Neural cell (in vitro differentiated cells): ENCODE data around the gene IRF7. TPM values are rescaled to one million over a fixed set of nuclear protein-coding genes. Genes with fewer than 3 reads are reported as not detected.

Source experiments
- H2AFZ ChIP-seq: fragments of 200-600, 300-800 bp; sonication (generic), shearing (Covaris generic); 2 replicates; pipeline ENCODE4 v1.6.0; 2014; ENCODE audit warnings: low read depth, mild to moderate bottlenecking, antibody characterized with exemption, low read length, moderate library complexity
- H3F3A ChIP-seq: fragments of 200-600 bp; shearing (Covaris generic); 2 replicates; pipeline ENCODE4 v1.6.1; 2016; ENCODE audit warnings: mild to moderate bottlenecking, moderate library complexity, mixed read lengths, antibody characterized with exemption, low read length; ENCODE audit not compliant: insufficient read depth, poor library complexity, severe bottlenecking
- H3K27ac ChIP-seq: fragments of 200-600, 300-800 bp; sonication (generic), shearing (Covaris generic); 2 replicates; pipeline ENCODE4 v1.5.1; 2014; ENCODE audit warnings: mild to moderate bottlenecking, low read length, moderate library complexity
- H3K27me3 ChIP-seq: fragments of 300-800, 200-600 bp; sonication (generic), shearing (Covaris generic); 2 replicates; pipeline ENCODE4 v1.6.0; 2014; ENCODE audit warnings: mild to moderate bottlenecking, low read depth, low read length, moderate library complexity; ENCODE audit not compliant: insufficient read depth
- H3K36me3 ChIP-seq: fragments of 300-800, 200-600 bp; sonication (generic), shearing (Covaris generic); 2 replicates; pipeline ENCODE4 v1.5.1; 2014; ENCODE audit warnings: mild to moderate bottlenecking, antibody characterized with exemption, low read length, moderate library complexity; ENCODE audit not compliant: insufficient read depth
- H3K4me2 ChIP-seq: fragments of 300-800, 200-600 bp; sonication (generic), shearing (Covaris generic); 2 replicates; pipeline ENCODE4 v1.6.0; 2014; ENCODE audit warnings: mild to moderate bottlenecking, low read length
- H3K4me3 ChIP-seq: fragments of 300-800, 200-600 bp; sonication (generic), shearing (Covaris generic); 2 replicates; pipeline ENCODE4 v1.5.1; 2014; ENCODE audit warnings: mild to moderate bottlenecking, low read length, moderate library complexity
- H3K79me2 ChIP-seq: fragments of 200-600 bp; shearing (Covaris generic); replicated peaks from 2 replicates; pipeline ENCODE4 v1.6.0; 2014; ENCODE audit warnings: mild to moderate bottlenecking, low read length, moderate library complexity; ENCODE audit not compliant: insufficient read depth
- H3K9ac ChIP-seq: fragments of 300-800, 200-600 bp; sonication (generic), shearing (Covaris generic); 2 replicates; pipeline ENCODE4 v1.6.1; 2016; ENCODE audit warnings: mild to moderate bottlenecking, low read length, mixed read lengths
- H3K9me2 ChIP-seq: fragments of 200-600 bp; shearing (Covaris generic); 2 replicates; pipeline ENCODE4 v1.6.1; 2016; ENCODE audit warnings: mild to moderate bottlenecking, low read length, mixed read lengths; ENCODE audit not compliant: insufficient read depth
- H3K9me3 ChIP-seq: fragments of 200-600, 300-800 bp; sonication (generic), shearing (Covaris generic); 2 replicates; pipeline ENCODE4 v1.6.1; 2016; ENCODE audit warnings: mild to moderate bottlenecking, mixed run types, low read length, moderate library complexity, mixed read lengths
- H4K20me1 ChIP-seq: fragments of 200-600 bp; shearing (Covaris generic); 2 replicates; pipeline ENCODE4 v1.6.1; 2016; ENCODE audit warnings: mild to moderate bottlenecking, mixed run types; ENCODE audit not compliant: insufficient read depth
- EP300 ChIP-seq: fragments of 450-650 bp; conservative IDR thresholded peaks from 2 replicates; pipeline ENCODE4 v1.6.1; 2014; ENCODE audit warnings: antibody characterized with exemption, mild to moderate bottlenecking, moderate library complexity; ENCODE audit not compliant: poor library complexity, severe bottlenecking
- EZH2 ChIP-seq: fragments of 200-600, 300-800 bp; shearing (Covaris generic), sonication (generic); IDR thresholded peaks from 2 replicates; pipeline ENCODE4 v1.6.1; 2014; ENCODE audit warnings: antibody characterized with exemption, low read length, borderline replicate concordance, mild to moderate bottlenecking; ENCODE audit not compliant: insufficient read depth, poor library complexity, severe bottlenecking
- MXI1 ChIP-seq: fragments of 450-650 bp; conservative IDR thresholded peaks from 2 replicates; pipeline ENCODE4 v1.6.1; 2014; ENCODE audit warnings: antibody characterized with exemption, mild to moderate bottlenecking; ENCODE audit not compliant: poor library complexity, severe bottlenecking
- POLR2AphosphoS5 ChIP-seq: IDR thresholded peaks from 2 replicates; pipeline ENCODE4 v1.6.1; 2012
- RAD21 ChIP-seq: fragments of 450-650 bp; conservative IDR thresholded peaks from 2 replicates; pipeline ENCODE4 v1.6.1; 2014; ENCODE audit warnings: antibody characterized with exemption, mild to moderate bottlenecking, moderate library complexity
- SMC3 ChIP-seq: fragments of 450-650 bp; conservative IDR thresholded peaks from 2 replicates; pipeline ENCODE4 v1.6.1; 2014; ENCODE audit warnings: antibody characterized with exemption, mild to moderate bottlenecking, moderate library complexity; ENCODE audit not compliant: poor library complexity
- TAF1 ChIP-seq: IDR thresholded peaks from 2 replicates; pipeline ENCODE4 v1.6.1; 2012; ENCODE audit warnings: low read depth
- polyA plus RNA-seq: library from polyadenylated mRNA; depleted of rRNA; stranded (reverse); fragments of >200 nt; gene quantifications from 2 replicates; pipeline ENCODE4 v1.2.3, GENCODE V29; 2014
- TF ChIP-seq, protein P1 (sequence below): fragments of 450-650 bp; IDR thresholded peaks from 2 replicates; pipeline ENCODE4 v1.5.1; 2014; ENCODE audit warnings: antibody characterized with exemption, mild to moderate bottlenecking, moderate library complexity; ENCODE audit not compliant: poor library complexity, severe bottlenecking
- TF ChIP-seq, protein P2 (sequence below): IDR thresholded peaks from 2 replicates; pipeline ENCODE4 v1.6.1; 2012; ENCODE audit warnings: borderline replicate concordance

The IRF7 gene
- polyA plus RNA-seq, 1 donor from 2014 or later, result 1.1 TPM

DNA sequence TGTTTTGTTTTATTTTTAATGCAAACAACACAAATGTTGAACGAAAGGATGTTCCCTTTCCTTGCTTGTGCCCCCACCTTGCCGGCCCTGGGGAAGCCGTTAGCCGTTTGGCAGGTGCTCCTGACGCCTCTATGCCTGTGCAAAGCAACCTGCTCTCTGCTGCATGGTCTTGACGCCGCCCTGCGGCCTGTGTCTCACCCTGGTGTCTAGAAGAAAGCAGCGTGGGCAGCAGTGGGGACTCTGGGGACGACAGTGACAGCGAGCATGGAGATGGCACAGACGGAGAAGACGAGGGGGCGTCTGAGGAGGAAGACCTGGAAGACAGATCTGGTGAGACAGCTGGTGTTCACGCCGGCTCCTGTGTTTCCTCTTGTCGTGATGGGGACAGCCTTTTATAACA is 34.0 kb downstream of the IRF7 start:
- H4K20me1 ChIP-seq, result peaks cover 16% of the 10 kb centered on the region
- peaks cover 4% of the 10 kb centered on the region for H3K36me3 ChIP-seq

DNA sequence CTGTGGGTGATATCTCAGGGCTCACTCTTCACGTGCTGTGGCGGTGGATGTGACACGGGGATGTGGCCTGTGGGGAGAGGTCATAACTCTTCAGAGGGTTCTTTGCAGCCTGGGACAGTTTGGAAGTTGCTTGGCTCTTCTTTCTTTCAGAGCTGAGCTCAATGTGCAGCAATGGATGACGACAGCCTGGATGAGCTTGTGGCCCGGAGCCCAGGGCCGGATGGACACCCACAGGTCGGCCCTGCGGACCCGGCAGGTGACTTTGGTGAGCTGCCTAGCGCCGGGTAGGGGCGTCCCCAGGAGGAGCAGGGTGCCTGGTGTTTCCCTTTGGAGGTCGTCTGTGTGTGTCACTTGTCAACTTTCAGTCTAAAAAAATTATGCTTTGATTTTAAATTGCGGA is 34.4 kb downstream of the IRF7 start:
- TF ChIP-seq SMC3 (no peak), RAD21 (no peak), TAF1 (no peak), EP300 (no peak), MXI1 (no peak), EZH2 (no peak), POLR2AphosphoS5 (no peak)
- TF ChIP-seq, protein P1, sequence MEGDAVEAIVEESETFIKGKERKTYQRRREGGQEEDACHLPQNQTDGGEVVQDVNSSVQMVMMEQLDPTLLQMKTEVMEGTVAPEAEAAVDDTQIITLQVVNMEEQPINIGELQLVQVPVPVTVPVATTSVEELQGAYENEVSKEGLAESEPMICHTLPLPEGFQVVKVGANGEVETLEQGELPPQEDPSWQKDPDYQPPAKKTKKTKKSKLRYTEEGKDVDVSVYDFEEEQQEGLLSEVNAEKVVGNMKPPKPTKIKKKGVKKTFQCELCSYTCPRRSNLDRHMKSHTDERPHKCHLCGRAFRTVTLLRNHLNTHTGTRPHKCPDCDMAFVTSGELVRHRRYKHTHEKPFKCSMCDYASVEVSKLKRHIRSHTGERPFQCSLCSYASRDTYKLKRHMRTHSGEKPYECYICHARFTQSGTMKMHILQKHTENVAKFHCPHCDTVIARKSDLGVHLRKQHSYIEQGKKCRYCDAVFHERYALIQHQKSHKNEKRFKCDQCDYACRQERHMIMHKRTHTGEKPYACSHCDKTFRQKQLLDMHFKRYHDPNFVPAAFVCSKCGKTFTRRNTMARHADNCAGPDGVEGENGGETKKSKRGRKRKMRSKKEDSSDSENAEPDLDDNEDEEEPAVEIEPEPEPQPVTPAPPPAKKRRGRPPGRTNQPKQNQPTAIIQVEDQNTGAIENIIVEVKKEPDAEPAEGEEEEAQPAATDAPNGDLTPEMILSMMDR, result no peak
- TF ChIP-seq, protein P2, sequence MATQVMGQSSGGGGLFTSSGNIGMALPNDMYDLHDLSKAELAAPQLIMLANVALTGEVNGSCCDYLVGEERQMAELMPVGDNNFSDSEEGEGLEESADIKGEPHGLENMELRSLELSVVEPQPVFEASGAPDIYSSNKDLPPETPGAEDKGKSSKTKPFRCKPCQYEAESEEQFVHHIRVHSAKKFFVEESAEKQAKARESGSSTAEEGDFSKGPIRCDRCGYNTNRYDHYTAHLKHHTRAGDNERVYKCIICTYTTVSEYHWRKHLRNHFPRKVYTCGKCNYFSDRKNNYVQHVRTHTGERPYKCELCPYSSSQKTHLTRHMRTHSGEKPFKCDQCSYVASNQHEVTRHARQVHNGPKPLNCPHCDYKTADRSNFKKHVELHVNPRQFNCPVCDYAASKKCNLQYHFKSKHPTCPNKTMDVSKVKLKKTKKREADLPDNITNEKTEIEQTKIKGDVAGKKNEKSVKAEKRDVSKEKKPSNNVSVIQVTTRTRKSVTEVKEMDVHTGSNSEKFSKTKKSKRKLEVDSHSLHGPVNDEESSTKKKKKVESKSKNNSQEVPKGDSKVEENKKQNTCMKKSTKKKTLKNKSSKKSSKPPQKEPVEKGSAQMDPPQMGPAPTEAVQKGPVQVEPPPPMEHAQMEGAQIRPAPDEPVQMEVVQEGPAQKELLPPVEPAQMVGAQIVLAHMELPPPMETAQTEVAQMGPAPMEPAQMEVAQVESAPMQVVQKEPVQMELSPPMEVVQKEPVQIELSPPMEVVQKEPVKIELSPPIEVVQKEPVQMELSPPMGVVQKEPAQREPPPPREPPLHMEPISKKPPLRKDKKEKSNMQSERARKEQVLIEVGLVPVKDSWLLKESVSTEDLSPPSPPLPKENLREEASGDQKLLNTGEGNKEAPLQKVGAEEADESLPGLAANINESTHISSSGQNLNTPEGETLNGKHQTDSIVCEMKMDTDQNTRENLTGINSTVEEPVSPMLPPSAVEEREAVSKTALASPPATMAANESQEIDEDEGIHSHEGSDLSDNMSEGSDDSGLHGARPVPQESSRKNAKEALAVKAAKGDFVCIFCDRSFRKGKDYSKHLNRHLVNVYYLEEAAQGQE, result no peak
- H3K27ac ChIP-seq, result no peak overlapping the region
- H3K9ac ChIP-seq, result no peak overlapping the region
- no peaks in the 10 kb centered on the region for H3K9me2 ChIP-seq
- H3K4me3 ChIP-seq, result no peak overlapping the region
- no peak overlapping the region for H2AFZ ChIP-seq
- peaks cover 4% of the 10 kb centered on the region for H3K36me3 ChIP-seq
- H3K4me2 ChIP-seq, result no peak overlapping the region
- H3F3A ChIP-seq, result no peaks in the 10 kb centered on the region
- peaks cover 39% of the 10 kb centered on the region for H3K79me2 ChIP-seq
- H3K9me3 ChIP-seq, result no peaks in the 10 kb centered on the region
- peaks cover 16% of the 10 kb centered on the region for H4K20me1 ChIP-seq
- no peaks in the 10 kb centered on the region for H3K27me3 ChIP-seq

More for the DNA sequence above, 34.0 kb downstream of the IRF7 start:
- no peak overlapping the region for H3K4me2 ChIP-seq
- H3K27me3 ChIP-seq, result no peaks in the 10 kb centered on the region
- no peaks in the 10 kb centered on the region for H3K9me3 ChIP-seq
- TF ChIP-seq, protein P2, result no peak
- TF ChIP-seq POLR2AphosphoS5, result no peak
- no peak for TF ChIP-seq RAD21
- no peak for TF ChIP-seq EP300
- TF ChIP-seq TAF1, result no peak
- no peak overlapping the region for H3K27ac ChIP-seq
- peaks cover 39% of the 10 kb centered on the region for H3K79me2 ChIP-seq
- no peak overlapping the region for H3K9ac ChIP-seq
- H3K4me3 ChIP-seq, result no peak overlapping the region
- H2AFZ ChIP-seq, result no peak overlapping the region
- H3F3A ChIP-seq, result no peaks in the 10 kb centered on the region
- no peaks in the 10 kb centered on the region for H3K9me2 ChIP-seq
